Measurements from ENCODE around the gene SMARCC1. TPM values are rescaled to one million over a fixed set of nuclear protein-coding genes. Genes with fewer than 3 reads are reported as not detected.

Gene SMARCC1
- total RNA-seq, 1 experiment from 2014 or later: 84.2 TPM

DNA sequence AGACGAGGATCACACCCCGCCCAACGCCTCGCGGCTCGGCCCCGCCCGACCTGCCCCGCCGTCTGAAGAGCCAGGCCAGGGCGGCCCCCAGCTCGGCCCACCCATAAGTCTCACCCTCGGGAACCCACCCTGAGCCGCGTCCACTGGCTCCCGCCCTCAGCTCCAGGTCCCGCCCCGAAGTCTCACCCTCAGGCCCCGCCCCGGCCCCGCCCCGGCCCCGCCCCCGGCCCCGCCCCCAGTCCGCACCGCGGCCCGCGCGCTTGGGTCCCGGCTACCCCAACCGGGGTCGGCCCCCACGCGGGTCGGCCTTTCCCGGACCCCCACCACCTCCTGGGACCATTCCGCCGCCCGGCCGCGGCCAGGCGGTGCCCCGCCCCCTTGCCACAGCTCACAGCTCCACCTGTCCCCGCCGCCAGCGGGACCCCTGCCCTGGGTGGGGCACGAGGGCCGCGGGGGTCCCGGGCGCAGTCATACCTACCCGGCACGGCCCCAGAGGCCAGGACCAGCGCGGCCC, 203.5 kb downstream of the SMARCC1 start:
- CTCF ChIA-PET: no interaction called here
- no TSS peak for BruUV-seq (replicated peaks)
- POLR2A ChIA-PET: no interaction called here
- ATAC-seq: peak; percentile 81
- H3K27me3 ChIP-seq (ENCODE audit: control insufficient read depth, insufficient read depth, low read length): no peaks in the 10 kb centered on the region
- no peak overlapping the region for H3K27ac ChIP-seq (ENCODE audit: low read length)
- DNase-seq (ENCODE audit: low read depth, low spot score): no peak
- TF ChIP-seq, protein P1, sequence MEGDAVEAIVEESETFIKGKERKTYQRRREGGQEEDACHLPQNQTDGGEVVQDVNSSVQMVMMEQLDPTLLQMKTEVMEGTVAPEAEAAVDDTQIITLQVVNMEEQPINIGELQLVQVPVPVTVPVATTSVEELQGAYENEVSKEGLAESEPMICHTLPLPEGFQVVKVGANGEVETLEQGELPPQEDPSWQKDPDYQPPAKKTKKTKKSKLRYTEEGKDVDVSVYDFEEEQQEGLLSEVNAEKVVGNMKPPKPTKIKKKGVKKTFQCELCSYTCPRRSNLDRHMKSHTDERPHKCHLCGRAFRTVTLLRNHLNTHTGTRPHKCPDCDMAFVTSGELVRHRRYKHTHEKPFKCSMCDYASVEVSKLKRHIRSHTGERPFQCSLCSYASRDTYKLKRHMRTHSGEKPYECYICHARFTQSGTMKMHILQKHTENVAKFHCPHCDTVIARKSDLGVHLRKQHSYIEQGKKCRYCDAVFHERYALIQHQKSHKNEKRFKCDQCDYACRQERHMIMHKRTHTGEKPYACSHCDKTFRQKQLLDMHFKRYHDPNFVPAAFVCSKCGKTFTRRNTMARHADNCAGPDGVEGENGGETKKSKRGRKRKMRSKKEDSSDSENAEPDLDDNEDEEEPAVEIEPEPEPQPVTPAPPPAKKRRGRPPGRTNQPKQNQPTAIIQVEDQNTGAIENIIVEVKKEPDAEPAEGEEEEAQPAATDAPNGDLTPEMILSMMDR (IDR thresholded peaks at IDR 0.05): no peak
- no peak for TF ChIP-seq POLR2AphosphoS5 (IDR thresholded peaks at IDR 0.05; ENCODE audit: low read depth, low read length)
- TF ChIP-seq SIN3A (IDR thresholded peaks at IDR 0.05; ENCODE audit: borderline replicate concordance, insufficient read depth, low read depth, low read length): no peak
- TF ChIP-seq TCF7L2 (IDR thresholded peaks at IDR 0.05; ENCODE audit: low read depth, low read length): no peak
- TF ChIP-seq, protein P2, sequence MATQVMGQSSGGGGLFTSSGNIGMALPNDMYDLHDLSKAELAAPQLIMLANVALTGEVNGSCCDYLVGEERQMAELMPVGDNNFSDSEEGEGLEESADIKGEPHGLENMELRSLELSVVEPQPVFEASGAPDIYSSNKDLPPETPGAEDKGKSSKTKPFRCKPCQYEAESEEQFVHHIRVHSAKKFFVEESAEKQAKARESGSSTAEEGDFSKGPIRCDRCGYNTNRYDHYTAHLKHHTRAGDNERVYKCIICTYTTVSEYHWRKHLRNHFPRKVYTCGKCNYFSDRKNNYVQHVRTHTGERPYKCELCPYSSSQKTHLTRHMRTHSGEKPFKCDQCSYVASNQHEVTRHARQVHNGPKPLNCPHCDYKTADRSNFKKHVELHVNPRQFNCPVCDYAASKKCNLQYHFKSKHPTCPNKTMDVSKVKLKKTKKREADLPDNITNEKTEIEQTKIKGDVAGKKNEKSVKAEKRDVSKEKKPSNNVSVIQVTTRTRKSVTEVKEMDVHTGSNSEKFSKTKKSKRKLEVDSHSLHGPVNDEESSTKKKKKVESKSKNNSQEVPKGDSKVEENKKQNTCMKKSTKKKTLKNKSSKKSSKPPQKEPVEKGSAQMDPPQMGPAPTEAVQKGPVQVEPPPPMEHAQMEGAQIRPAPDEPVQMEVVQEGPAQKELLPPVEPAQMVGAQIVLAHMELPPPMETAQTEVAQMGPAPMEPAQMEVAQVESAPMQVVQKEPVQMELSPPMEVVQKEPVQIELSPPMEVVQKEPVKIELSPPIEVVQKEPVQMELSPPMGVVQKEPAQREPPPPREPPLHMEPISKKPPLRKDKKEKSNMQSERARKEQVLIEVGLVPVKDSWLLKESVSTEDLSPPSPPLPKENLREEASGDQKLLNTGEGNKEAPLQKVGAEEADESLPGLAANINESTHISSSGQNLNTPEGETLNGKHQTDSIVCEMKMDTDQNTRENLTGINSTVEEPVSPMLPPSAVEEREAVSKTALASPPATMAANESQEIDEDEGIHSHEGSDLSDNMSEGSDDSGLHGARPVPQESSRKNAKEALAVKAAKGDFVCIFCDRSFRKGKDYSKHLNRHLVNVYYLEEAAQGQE (IDR thresholded peaks at IDR 0.05; ENCODE audit: insufficient read depth in 1 of 2, low read depth in 2 of 2, low read length in 1 of 2): no peak
- intact Hi-C loops (cut with micrococcal nuclease; ENCODE audit: unreplicated experiment): no loop called here
- in situ Hi-C loops (cut with HindIII; ENCODE audit: low pct_unique_long_range_greater_than_20kb, low sequenced_read_pairs): no loop called here
- H3K36me3 ChIP-seq (ENCODE audit: control insufficient read depth, insufficient read depth, low read length): no peaks in the 10 kb centered on the region
- H3K4me1 ChIP-seq (ENCODE audit: control insufficient read depth, insufficient read depth, low read length): no peaks in the 10 kb centered on the region
- no peaks in the 10 kb centered on the region for H3K9me3 ChIP-seq (ENCODE audit: control insufficient read depth, insufficient read depth, low read depth, low read length)
- peak overlapping the region; percentile 42 to 48 for H3K4me3 ChIP-seq (ENCODE audit: low read depth in 2 of 2, low read length in 2 of 2)

DNA sequence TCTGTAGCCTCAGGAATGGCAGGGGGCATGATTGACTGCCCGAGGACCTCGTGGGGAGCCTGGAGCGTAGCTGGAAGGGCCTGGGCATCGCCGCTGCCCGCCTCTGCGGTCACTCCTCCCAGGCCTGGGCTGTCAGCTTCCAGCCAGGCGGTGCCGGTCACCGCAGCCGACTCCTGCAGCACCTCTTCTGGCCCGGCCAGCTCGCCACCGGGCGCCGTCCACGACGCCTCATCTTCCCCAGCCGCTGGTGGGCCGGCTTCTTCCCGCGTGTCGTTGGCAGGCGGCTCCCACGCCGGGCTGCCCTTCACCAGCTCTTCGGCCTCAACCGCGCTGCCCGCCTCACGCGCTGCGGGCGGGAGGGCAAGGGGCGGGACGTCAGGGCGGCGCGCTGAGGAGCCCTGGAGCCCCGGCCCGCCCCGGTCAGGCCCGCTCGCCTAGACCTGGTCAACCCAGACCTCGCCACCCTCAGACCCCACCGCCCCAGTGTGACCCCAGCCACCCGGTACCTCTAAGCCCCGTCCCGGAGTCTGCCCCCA, 204.0 kb downstream of the SMARCC1 start:
- DNase-seq (ENCODE audit: low read depth, low spot score): no peak
- CTCF ChIA-PET: interaction anchor here (0.5 to 0.7 kb wide), 2 partner anchors 55 kb away, joined by 3 read pairs; no protein-coding TSS in a partner anchor
- H3K4me1 ChIP-seq (ENCODE audit: control insufficient read depth, insufficient read depth, low read length): no peaks in the 10 kb centered on the region
- H3K4me3 ChIP-seq (ENCODE audit: low read depth in 2 of 2, low read length in 2 of 2): peak overlapping the region; percentile 39 to 42
- TF ChIP-seq, protein P1 (IDR thresholded peaks at IDR 0.05): no peak
- TF ChIP-seq, protein P2 (IDR thresholded peaks at IDR 0.05; ENCODE audit: insufficient read depth in 1 of 2, low read depth in 2 of 2, low read length in 1 of 2): no peak
- TF ChIP-seq TCF7L2 (IDR thresholded peaks at IDR 0.05; ENCODE audit: low read depth, low read length): no peak
- no peak for TF ChIP-seq POLR2AphosphoS5 (IDR thresholded peaks at IDR 0.05; ENCODE audit: low read depth, low read length)
- no peak for TF ChIP-seq SIN3A (IDR thresholded peaks at IDR 0.05; ENCODE audit: borderline replicate concordance, insufficient read depth, low read depth, low read length)
- intact Hi-C loops (cut with micrococcal nuclease; ENCODE audit: unreplicated experiment) (no loop called here), in situ Hi-C loops (cut with HindIII; ENCODE audit: low pct_unique_long_range_greater_than_20kb, low sequenced_read_pairs) (no loop called here)
- POLR2A ChIA-PET: no interaction called here
- H3K27ac ChIP-seq (ENCODE audit: low read length): no peak overlapping the region
- no peaks in the 10 kb centered on the region for H3K36me3 ChIP-seq (ENCODE audit: control insufficient read depth, insufficient read depth, low read length)
- H3K9me3 ChIP-seq (ENCODE audit: control insufficient read depth, insufficient read depth, low read depth, low read length): no peaks in the 10 kb centered on the region
- no peaks in the 10 kb centered on the region for H3K27me3 ChIP-seq (ENCODE audit: control insufficient read depth, insufficient read depth, low read length)
- BruUV-seq (replicated peaks): no TSS peak
- peak; percentile 79 for ATAC-seq

Data from Panc1 (cell line).